WTC11 (cell line): ENCODE measurements around the gene ZNF283. TPM values are rescaled to one million over a fixed set of nuclear protein-coding genes. Genes with fewer than 3 reads are reported as not detected.

ENCODE experiments used
- ATAC-seq: fragments of 200-7000 bp; cut with Tn5 transposase; 2 replicates; pipeline ENCODE4 v1.10.0; 2021; ENCODE audit warnings: mild to moderate bottlenecking, moderate library complexity
- CTCF ChIA-PET: fragments of 300-600 bp; sonication (Branson Sonifier 250); formaldehyde crosslinking; loops from one replicate; lab custom pipeline; 2021; ENCODE audit warnings: antibody characterized with exemption; lab: Charles Lee
- POLR2A ChIA-PET: fragments of 350-600 bp; sonication (Branson Sonifier 250); formaldehyde crosslinking; loops from one replicate; lab custom pipeline; 2021; ENCODE audit warnings: antibody characterized with exemption; lab: Charles Lee
- DNase-seq: peaks from one replicate; pipeline ENCODE4 v3.0.0; 2021; ENCODE audit warnings: low spot score
- H3K27ac Mint-ChIP-seq: 2 replicates; pipeline ENCODE4 v1.8.0; 2021; ENCODE audit warnings: mixed read lengths
- H3K27me3 Mint-ChIP-seq: 2 replicates; pipeline ENCODE4 v1.8.0; 2021; ENCODE audit warnings: low read depth, mild to moderate bottlenecking, moderate library complexity, mixed read lengths
- H3K36me3 Mint-ChIP-seq: 2 replicates; pipeline ENCODE4 v1.8.0; 2021; ENCODE audit warnings: mixed read lengths
- H3K4me1 Mint-ChIP-seq: 2 replicates; pipeline ENCODE4 v1.8.0; 2022; ENCODE audit warnings: mixed read lengths
- H3K4me3 Mint-ChIP-seq: 2 replicates; pipeline ENCODE4 v1.8.0; 2021; ENCODE audit warnings: mild to moderate bottlenecking, moderate library complexity, mixed read lengths
- H3K9me3 Mint-ChIP-seq: 2 replicates; pipeline ENCODE4 v1.8.0; 2021; ENCODE audit warnings: mixed read lengths
- CREM ChIP-seq: sonication (generic); formaldehyde crosslinking; IDR thresholded peaks from 2 replicates; pipeline ENCODE4 v1.8.1; 2022; ENCODE audit warnings: mild to moderate bottlenecking, missing genetic modification reagents, moderate library complexity
- GABPB1 ChIP-seq: sonication (generic); formaldehyde crosslinking; IDR thresholded peaks from 2 replicates; pipeline ENCODE4 v1.8.1; 2023; ENCODE audit warnings: mild to moderate bottlenecking, missing genetic modification reagents
- MXD4 ChIP-seq: fragments of 250-450 bp; sonication (Bioruptor Pico); IDR thresholded peaks from 2 replicates; pipeline ENCODE4 v1.8.0; 2021; ENCODE audit warnings: mild to moderate bottlenecking, moderate library complexity, borderline replicate concordance
- ZBTB21 ChIP-seq: sonication (generic); formaldehyde crosslinking; IDR thresholded peaks from 2 replicates; pipeline ENCODE4 v1.8.1; 2023; ENCODE audit warnings: mild to moderate bottlenecking, missing genetic modification reagents, borderline replicate concordance
- total RNA-seq: library from RNA; stranded (reverse); gene quantifications from 3 replicates; pipeline ENCODE4 v1.2.3, GENCODE V29; 2021
- TF ChIP-seq, protein P1 (sequence below): sonication (generic); formaldehyde crosslinking; IDR thresholded peaks from 2 replicates; pipeline ENCODE4 v1.8.0; 2022; ENCODE audit warnings: missing genetic modification reagents
- TF ChIP-seq, protein P2 (sequence below): sonication (generic); formaldehyde crosslinking; IDR thresholded peaks from 2 replicates; pipeline ENCODE4 v1.8.0; 2023; ENCODE audit warnings: mild to moderate bottlenecking, missing genetic modification reagents
- TF ChIP-seq, protein P3 (sequence below): fragments of 250-450 bp; sonication (Bioruptor Pico); IDR thresholded peaks from 2 replicates; pipeline ENCODE4 v1.9.0; 2021; ENCODE audit warnings: mild to moderate bottlenecking
- TF ChIP-seq, protein P4 (sequence below): sonication (generic); formaldehyde crosslinking; IDR thresholded peaks from 2 replicates; pipeline ENCODE4 v1.8.1; 2022; ENCODE audit warnings: low read depth, missing genetic modification reagents, borderline replicate concordance
- TF ChIP-seq, protein P5 (sequence below): sonication (generic); formaldehyde crosslinking; IDR thresholded peaks from 2 replicates; pipeline ENCODE4 v1.8.1; 2022; ENCODE audit warnings: missing genetic modification reagents, borderline replicate concordance
- TF ChIP-seq, protein P6 (sequence below): sonication (generic); formaldehyde crosslinking; conservative IDR thresholded peaks from 2 replicates; pipeline ENCODE4 v1.8.1; 2023; ENCODE audit warnings: mild to moderate bottlenecking, low read depth, missing genetic modification reagents, moderate library complexity

The ZNF283 gene
- total RNA-seq, 1 experiment from 2014 or later: 7.1 TPM

DNA sequence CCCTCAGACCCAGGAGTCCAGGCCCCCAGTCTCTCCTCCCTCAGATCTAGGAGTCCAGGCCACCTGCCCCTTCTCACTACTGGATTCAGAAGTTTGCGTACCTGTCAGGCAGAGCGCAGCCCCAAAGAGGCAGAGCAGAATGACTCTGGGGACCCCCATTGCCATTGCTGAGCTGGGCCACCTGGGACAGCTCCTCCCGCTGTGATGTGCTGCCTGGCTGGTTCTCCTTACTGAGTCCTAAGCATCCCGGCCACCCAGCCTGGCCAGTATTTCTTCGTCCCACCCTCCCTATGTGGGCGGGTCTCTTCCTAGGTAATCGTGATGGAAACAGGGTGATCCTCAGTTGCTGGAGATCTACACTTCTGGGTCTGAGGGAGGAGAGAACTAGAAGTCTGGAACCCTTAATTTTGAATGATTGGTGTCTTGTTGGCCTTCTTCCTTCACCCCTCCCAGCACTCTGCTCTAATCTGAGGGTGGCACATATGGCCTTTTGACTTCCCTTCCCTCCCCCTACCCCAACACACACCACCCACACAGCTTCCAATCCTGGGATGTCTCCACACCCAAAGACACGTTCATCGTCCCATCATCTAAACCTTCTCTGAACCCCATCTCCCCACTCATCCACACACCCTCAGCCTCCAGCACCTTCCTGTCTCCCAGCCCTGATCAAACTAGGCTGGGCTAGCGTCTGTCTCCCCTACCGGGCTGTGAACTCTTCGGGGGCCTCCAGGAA lies 24.7 kb upstream of the ZNF283 start, which contains the start of gene LYPD5:
Gene LYPD5 (minus strand): TSS at position 232 of the 736 bp plus-strand sequence. CDS start 67 bp downstream, at position 165.
- Mint-ChIP-seq H3K9me3 (peaks cover 5% of the 10 kb centered on the region; the same call in 1 of the 2 replicates), H3K4me1 (peaks cover 12% of the 10 kb centered on the region), H3K27ac (no peak within 1 kb of the TSS), H3K27me3 (peaks cover 51% of the 10 kb centered on the region), H3K4me3 (no peak within 1 kb of the TSS), H3K36me3 (no peaks in the 10 kb centered on the region)
- ATAC-seq (no peak), DNase-seq (no peak)
- ChIA-PET POLR2A (no interaction called here), CTCF (interaction anchor here (0.6 to 1.0 kb wide), 2 partner anchors 23 to 38 kb away, joined by 3 read pairs; no protein-coding TSS in a partner anchor)
- TF ChIP-seq, protein P1, sequence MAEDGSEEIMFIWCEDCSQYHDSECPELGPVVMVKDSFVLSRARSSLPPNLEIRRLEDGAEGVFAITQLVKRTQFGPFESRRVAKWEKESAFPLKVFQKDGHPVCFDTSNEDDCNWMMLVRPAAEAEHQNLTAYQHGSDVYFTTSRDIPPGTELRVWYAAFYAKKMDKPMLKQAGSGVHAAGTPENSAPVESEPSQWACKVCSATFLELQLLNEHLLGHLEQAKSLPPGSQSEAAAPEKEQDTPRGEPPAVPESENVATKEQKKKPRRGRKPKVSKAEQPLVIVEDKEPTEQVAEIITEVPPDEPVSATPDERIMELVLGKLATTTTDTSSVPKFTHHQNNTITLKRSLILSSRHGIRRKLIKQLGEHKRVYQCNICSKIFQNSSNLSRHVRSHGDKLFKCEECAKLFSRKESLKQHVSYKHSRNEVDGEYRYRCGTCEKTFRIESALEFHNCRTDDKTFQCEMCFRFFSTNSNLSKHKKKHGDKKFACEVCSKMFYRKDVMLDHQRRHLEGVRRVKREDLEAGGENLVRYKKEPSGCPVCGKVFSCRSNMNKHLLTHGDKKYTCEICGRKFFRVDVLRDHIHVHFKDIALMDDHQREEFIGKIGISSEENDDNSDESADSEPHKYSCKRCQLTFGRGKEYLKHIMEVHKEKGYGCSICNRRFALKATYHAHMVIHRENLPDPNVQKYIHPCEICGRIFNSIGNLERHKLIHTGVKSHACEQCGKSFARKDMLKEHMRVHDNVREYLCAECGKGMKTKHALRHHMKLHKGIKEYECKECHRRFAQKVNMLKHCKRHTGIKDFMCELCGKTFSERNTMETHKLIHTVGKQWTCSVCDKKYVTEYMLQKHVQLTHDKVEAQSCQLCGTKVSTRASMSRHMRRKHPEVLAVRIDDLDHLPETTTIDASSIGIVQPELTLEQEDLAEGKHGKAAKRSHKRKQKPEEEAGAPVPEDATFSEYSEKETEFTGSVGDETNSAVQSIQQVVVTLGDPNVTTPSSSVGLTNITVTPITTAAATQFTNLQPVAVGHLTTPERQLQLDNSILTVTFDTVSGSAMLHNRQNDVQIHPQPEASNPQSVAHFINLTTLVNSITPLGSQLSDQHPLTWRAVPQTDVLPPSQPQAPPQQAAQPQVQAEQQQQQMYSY (CRISPR knock-in tag): no peak
- no peak for TF ChIP-seq ZBTB21 (CRISPR knock-in tag)
- TF ChIP-seq, protein P2, sequence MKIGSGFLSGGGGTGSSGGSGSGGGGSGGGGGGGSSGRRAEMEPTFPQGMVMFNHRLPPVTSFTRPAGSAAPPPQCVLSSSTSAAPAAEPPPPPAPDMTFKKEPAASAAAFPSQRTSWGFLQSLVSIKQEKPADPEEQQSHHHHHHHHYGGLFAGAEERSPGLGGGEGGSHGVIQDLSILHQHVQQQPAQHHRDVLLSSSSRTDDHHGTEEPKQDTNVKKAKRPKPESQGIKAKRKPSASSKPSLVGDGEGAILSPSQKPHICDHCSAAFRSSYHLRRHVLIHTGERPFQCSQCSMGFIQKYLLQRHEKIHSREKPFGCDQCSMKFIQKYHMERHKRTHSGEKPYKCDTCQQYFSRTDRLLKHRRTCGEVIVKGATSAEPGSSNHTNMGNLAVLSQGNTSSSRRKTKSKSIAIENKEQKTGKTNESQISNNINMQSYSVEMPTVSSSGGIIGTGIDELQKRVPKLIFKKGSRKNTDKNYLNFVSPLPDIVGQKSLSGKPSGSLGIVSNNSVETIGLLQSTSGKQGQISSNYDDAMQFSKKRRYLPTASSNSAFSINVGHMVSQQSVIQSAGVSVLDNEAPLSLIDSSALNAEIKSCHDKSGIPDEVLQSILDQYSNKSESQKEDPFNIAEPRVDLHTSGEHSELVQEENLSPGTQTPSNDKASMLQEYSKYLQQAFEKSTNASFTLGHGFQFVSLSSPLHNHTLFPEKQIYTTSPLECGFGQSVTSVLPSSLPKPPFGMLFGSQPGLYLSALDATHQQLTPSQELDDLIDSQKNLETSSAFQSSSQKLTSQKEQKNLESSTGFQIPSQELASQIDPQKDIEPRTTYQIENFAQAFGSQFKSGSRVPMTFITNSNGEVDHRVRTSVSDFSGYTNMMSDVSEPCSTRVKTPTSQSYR (CRISPR knock-in tag): no peak
- TF ChIP-seq, protein P3, sequence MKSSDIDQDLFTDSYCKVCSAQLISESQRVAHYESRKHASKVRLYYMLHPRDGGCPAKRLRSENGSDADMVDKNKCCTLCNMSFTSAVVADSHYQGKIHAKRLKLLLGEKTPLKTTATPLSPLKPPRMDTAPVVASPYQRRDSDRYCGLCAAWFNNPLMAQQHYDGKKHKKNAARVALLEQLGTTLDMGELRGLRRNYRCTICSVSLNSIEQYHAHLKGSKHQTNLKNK (CRISPR knock-in tag): no peak
- TF ChIP-seq, protein P4, sequence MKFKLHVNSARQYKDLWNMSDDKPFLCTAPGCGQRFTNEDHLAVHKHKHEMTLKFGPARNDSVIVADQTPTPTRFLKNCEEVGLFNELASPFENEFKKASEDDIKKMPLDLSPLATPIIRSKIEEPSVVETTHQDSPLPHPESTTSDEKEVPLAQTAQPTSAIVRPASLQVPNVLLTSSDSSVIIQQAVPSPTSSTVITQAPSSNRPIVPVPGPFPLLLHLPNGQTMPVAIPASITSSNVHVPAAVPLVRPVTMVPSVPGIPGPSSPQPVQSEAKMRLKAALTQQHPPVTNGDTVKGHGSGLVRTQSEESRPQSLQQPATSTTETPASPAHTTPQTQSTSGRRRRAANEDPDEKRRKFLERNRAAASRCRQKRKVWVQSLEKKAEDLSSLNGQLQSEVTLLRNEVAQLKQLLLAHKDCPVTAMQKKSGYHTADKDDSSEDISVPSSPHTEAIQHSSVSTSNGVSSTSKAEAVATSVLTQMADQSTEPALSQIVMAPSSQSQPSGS (CRISPR knock-in tag): no peak
- TF ChIP-seq GABPB1: no peak
- no peak for TF ChIP-seq CREM (CRISPR knock-in tag)
- TF ChIP-seq MXD4 (CRISPR knock-in tag): no peak
- TF ChIP-seq, protein P5, sequence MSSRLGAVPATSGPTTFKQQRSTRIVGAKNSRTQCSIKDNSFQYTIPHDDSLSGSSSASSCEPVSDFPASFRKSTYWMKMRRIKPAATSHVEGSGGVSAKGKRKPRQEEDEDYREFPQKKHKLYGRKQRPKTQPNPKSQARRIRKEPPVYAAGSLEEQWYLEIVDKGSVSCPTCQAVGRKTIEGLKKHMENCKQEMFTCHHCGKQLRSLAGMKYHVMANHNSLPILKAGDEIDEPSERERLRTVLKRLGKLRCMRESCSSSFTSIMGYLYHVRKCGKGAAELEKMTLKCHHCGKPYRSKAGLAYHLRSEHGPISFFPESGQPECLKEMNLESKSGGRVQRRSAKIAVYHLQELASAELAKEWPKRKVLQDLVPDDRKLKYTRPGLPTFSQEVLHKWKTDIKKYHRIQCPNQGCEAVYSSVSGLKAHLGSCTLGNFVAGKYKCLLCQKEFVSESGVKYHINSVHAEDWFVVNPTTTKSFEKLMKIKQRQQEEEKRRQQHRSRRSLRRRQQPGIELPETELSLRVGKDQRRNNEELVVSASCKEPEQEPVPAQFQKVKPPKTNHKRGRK: no peak
- TF ChIP-seq, protein P6, sequence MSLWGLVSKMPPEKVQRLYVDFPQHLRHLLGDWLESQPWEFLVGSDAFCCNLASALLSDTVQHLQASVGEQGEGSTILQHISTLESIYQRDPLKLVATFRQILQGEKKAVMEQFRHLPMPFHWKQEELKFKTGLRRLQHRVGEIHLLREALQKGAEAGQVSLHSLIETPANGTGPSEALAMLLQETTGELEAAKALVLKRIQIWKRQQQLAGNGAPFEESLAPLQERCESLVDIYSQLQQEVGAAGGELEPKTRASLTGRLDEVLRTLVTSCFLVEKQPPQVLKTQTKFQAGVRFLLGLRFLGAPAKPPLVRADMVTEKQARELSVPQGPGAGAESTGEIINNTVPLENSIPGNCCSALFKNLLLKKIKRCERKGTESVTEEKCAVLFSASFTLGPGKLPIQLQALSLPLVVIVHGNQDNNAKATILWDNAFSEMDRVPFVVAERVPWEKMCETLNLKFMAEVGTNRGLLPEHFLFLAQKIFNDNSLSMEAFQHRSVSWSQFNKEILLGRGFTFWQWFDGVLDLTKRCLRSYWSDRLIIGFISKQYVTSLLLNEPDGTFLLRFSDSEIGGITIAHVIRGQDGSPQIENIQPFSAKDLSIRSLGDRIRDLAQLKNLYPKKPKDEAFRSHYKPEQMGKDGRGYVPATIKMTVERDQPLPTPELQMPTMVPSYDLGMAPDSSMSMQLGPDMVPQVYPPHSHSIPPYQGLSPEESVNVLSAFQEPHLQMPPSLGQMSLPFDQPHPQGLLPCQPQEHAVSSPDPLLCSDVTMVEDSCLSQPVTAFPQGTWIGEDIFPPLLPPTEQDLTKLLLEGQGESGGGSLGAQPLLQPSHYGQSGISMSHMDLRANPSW (CRISPR knock-in tag): no peak
